Calu3 (cell line): ENCODE data around the gene TUBGCP2. TPM values are rescaled to one million over a fixed set of nuclear protein-coding genes. Genes with fewer than 3 reads are reported as not detected.

ENCODE experiments used
- BruUV-seq: library from RNA; stranded (reverse); fragments of 400-500 nt; replicated peaks from 2 replicates; lab custom pipeline; 2021; lab: Mats Ljungman, UMichigan
- CTCF ChIA-PET: fragments of 300-600 bp; sonication (Branson Sonifier 250); formaldehyde crosslinking; loops from one replicate; lab custom pipeline; 2022; ENCODE audit warnings: antibody characterized with exemption; lab: Charles Lee
- DNase-seq: peaks from one replicate; pipeline ENCODE4 v3.0.0; 2022
- H3K27ac Mint-ChIP-seq: one replicate; pipeline ENCODE4 v1.8.0; 2022; ENCODE audit warnings: mixed read lengths; ENCODE audit not compliant: unreplicated experiment
- H3K27me3 Mint-ChIP-seq: one replicate; pipeline ENCODE4 v1.8.0; 2022; ENCODE audit warnings: mixed read lengths; ENCODE audit not compliant: unreplicated experiment
- H3K36me3 Mint-ChIP-seq: one replicate; pipeline ENCODE4 v1.8.0; 2022; ENCODE audit warnings: mild to moderate bottlenecking, moderate library complexity, mixed read lengths; ENCODE audit not compliant: insufficient read depth, unreplicated experiment
- H3K4me1 Mint-ChIP-seq: one replicate; pipeline ENCODE4 v1.8.0; 2022; ENCODE audit warnings: mild to moderate bottlenecking, low read depth, mixed read lengths; ENCODE audit not compliant: unreplicated experiment
- H3K4me3 Mint-ChIP-seq: one replicate; pipeline ENCODE4 v1.8.0; 2022; ENCODE audit warnings: mild to moderate bottlenecking, low read depth, moderate library complexity, mixed read lengths; ENCODE audit not compliant: unreplicated experiment
- H3K9me3 Mint-ChIP-seq: one replicate; pipeline ENCODE4 v1.8.0; 2022; ENCODE audit warnings: low read depth, mixed read lengths; ENCODE audit not compliant: unreplicated experiment
- intact Hi-C: fragments of 100-400 bp; cut with micrococcal nuclease; formaldehyde crosslinking; loops from one replicate; pipeline ENCODE4 v1.10.0; 2022; ENCODE audit not compliant: unreplicated experiment
- total RNA-seq: library from RNA; stranded (reverse); gene quantifications from 2 replicates; pipeline ENCODE4 v1.2.3, GENCODE V29; 2022
- TF ChIP-seq, protein P1 (sequence below): fragments of 200-600 bp; IDR thresholded peaks from one replicate; pipeline ENCODE4 v1.8.0; 2022; ENCODE audit warnings: antibody characterized with exemption; ENCODE audit not compliant: unreplicated experiment

The TUBGCP2 gene
- total RNA-seq, 1 experiment from 2014 or later: 47.2 TPM

DNA sequence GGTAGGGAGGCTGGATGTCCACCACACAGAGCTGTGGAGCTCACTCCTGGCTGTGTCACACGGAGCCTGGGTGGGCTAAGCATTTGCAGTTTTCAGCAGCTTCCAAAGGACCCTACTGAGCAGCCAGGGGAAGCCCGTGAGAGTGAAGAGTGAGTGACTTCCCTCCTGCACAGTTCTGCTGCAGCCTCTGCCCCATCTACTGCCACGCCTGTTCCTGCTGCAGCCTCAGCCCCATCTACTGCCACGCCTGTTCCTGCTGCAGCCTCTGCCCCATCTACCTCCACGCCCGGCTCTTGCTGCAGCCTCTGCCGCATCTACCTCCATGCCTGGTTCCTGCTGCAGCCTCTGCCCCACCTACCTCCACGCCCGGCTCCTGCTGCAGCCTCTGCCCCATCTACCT lies 44.2 kb downstream of the TUBGCP2 start:
- Mint-ChIP-seq H3K9me3 (no peaks in the 10 kb centered on the region), H3K4me3 (no peak overlapping the region), H3K36me3 (peaks cover 15% of the 10 kb centered on the region), H3K4me1 (peaks cover 12% of the 10 kb centered on the region), H3K27ac (no peak overlapping the region), H3K27me3 (no peaks in the 10 kb centered on the region)
- intact Hi-C loops: no loop called here
- TF ChIP-seq, protein P1, sequence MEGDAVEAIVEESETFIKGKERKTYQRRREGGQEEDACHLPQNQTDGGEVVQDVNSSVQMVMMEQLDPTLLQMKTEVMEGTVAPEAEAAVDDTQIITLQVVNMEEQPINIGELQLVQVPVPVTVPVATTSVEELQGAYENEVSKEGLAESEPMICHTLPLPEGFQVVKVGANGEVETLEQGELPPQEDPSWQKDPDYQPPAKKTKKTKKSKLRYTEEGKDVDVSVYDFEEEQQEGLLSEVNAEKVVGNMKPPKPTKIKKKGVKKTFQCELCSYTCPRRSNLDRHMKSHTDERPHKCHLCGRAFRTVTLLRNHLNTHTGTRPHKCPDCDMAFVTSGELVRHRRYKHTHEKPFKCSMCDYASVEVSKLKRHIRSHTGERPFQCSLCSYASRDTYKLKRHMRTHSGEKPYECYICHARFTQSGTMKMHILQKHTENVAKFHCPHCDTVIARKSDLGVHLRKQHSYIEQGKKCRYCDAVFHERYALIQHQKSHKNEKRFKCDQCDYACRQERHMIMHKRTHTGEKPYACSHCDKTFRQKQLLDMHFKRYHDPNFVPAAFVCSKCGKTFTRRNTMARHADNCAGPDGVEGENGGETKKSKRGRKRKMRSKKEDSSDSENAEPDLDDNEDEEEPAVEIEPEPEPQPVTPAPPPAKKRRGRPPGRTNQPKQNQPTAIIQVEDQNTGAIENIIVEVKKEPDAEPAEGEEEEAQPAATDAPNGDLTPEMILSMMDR: no peak
- no peak for DNase-seq
- CTCF ChIA-PET: no interaction called here
- no TSS peak for BruUV-seq

DNA sequence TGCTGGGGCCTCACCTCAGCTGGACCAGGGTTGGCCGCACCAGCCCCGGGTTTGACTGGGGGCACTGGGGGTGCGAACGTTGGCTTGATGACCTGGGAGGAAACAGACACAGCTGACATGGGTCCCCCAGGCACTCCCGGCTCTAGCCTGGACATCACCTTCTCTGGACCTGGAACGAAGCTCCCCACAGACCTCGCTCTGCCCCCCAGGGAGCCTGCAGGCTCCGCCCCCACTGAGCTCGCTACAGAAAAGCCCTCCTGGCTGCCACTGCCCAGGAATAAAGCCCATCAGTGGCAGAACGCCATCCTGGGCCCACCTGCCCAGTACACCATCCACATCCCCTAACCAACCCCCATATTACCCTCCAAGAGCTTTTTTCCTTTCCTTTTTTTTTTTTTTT lies 45.0 kb downstream of the TUBGCP2 start:
- CTCF ChIA-PET: no interaction called here
- Mint-ChIP-seq H3K27me3 (no peaks in the 10 kb centered on the region), H3K4me1 (peaks cover 19% of the 10 kb centered on the region), H3K27ac (no peak overlapping the region), H3K4me3 (no peak overlapping the region), H3K9me3 (no peaks in the 10 kb centered on the region), H3K36me3 (peaks cover 22% of the 10 kb centered on the region)
- TF ChIP-seq, protein P1: no peak
- BruUV-seq: no TSS peak
- intact Hi-C loops: no loop called here
- DNase-seq: no peak

DNA sequence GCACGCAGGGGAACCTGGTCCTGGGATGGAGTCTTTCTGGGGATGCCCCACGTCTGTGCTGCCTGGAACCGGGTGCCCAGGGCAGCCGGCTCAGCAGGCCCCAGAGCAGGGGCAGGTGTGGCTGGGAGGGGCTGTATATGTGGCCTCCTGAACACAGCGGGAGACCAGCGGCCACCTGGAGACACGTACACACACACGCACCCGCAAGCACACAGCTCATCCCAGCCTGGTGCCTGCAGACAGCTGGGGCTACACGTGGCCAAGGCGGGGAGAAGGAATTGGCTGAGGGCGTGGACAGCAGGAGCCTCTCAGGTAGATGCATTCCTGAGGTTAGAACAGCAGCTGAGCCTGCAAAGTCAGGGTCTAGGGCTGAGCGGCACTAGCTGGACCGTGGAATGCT lies 46.0 kb downstream of the TUBGCP2 start:
- H3K27ac Mint-ChIP-seq: no peak overlapping the region
- no peaks in the 10 kb centered on the region for H3K27me3 Mint-ChIP-seq
- H3K36me3 Mint-ChIP-seq: peaks cover 23% of the 10 kb centered on the region
- H3K4me3 Mint-ChIP-seq: no peak overlapping the region
- no TSS peak for BruUV-seq
- DNase-seq: no peak
- TF ChIP-seq, protein P1: no peak
- CTCF ChIA-PET: no interaction called here
- intact Hi-C loops: no loop called here
- no peaks in the 10 kb centered on the region for H3K9me3 Mint-ChIP-seq
- peaks cover 19% of the 10 kb centered on the region for H3K4me1 Mint-ChIP-seq

DNA sequence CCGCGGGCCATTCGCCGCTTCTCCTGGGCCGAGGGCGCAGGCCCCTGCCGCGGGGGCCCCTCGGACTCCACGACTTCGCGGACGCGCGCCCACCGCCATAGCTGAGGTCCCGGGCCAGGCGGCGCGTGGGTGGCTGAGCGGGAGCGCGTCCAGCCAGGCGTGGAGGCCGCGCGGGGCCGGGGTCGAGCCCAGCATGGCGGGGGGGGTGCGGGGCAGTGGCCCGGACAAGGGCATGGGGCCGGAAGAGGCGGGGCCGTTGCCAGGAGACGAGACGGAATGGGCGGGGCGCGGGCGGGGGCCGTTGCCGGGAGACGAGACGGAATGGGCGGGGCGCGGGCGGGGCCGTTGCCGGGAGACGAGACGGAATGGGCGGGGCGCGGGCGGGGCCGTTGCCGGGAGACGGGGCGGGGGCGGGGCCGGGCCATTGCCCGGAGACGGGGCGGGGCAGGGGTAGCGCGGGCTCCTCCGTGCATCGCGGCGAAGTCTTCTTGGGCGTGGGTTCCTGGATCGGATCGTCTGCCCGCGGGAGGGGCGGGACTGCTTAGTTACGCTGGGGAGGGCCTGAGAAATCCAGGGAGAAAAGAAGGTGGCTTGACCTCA lies 46.8 kb downstream of the TUBGCP2 start:
- CTCF ChIA-PET: no interaction called here
- intact Hi-C loops: no loop called here
- H3K4me3 Mint-ChIP-seq: peak overlapping the region; percentile 51

More for the DNA sequence above, 46.8 kb downstream of the TUBGCP2 start:
- Mint-ChIP-seq H3K36me3 (peaks cover 27% of the 10 kb centered on the region), H3K4me1 (peaks cover 19% of the 10 kb centered on the region), H3K9me3 (no peaks in the 10 kb centered on the region), H3K27me3 (no peaks in the 10 kb centered on the region), H3K27ac (no peak overlapping the region)
- DNase-seq: peak; percentile 77
- TF ChIP-seq, protein P1: no peak
- BruUV-seq: no TSS peak
